H1 (cell line): ENCODE measurements around the gene C12orf56. TPM values are rescaled to one million over a fixed set of nuclear protein-coding genes. Genes with fewer than 3 reads are reported as not detected.

Experiments used
- CTCF ChIA-PET: fragments of 300-600 bp; sonication (Branson Sonifier 250); formaldehyde crosslinking; loops from one replicate; lab custom pipeline; 2021; ENCODE audit not compliant: partially characterized antibody; lab: Charles Lee
- POLR2A ChIA-PET: fragments of 300-600 bp; sonication (Branson Sonifier 250); formaldehyde crosslinking; loops from one replicate; lab custom pipeline; 2021; ENCODE audit warnings: inconsistent platforms; ENCODE audit not compliant: partially characterized antibody; lab: Charles Lee
- DNase-seq, 2 experiments: peaks; one replicate each; pipeline versions ENCODE4 v3.0.0 to v3.0.0-alpha.2; 2010 to 2022; ENCODE audit warnings: low spot score in 2 of 2, low read depth in 1 of 2, mixed read lengths in 1 of 2
- FAIRE-seq: peaks from 2 replicates; lab custom pipeline; 2011; peaks lifted over from hg19 to GRCh38; lab: Jason Lieb, UNC
- H2AFZ ChIP-seq: 2 replicates; pipeline ENCODE4 v1.8.1; 2012; ENCODE audit warnings: low read length, inconsistent platforms
- H2AK5ac ChIP-seq: 2 replicates; pipeline ENCODE4 v1.6.1; 2013; ENCODE audit warnings: low read depth, low read length
- H2BK120ac ChIP-seq: replicated peaks from 2 replicates; pipeline ENCODE3; 2013; ENCODE audit warnings: low read depth, low read length, inconsistent platforms
- H2BK12ac ChIP-seq: 2 replicates; pipeline ENCODE4 v1.6.1; 2013; ENCODE audit warnings: low read depth, low read length
- H2BK15ac ChIP-seq: 2 replicates; pipeline ENCODE4 v1.6.1; 2013; ENCODE audit warnings: low read length
- H2BK20ac ChIP-seq: 2 replicates; pipeline ENCODE4 v1.6.1; 2013; ENCODE audit warnings: low read length
- H2BK5ac ChIP-seq: 2 replicates; pipeline ENCODE4 v1.6.1; 2013; ENCODE audit warnings: low read depth, low read length
- H3K14ac ChIP-seq: 2 replicates; pipeline ENCODE4 v1.6.1; 2013; ENCODE audit warnings: inconsistent platforms; ENCODE audit not compliant: insufficient read length
- H3K18ac ChIP-seq: 2 replicates; pipeline ENCODE4 v1.6.1; 2013; ENCODE audit warnings: low read length; ENCODE audit errors: extremely low read depth
- H3K23ac ChIP-seq: 2 replicates; pipeline ENCODE4 v1.6.1; 2013; ENCODE audit warnings: inconsistent platforms; ENCODE audit not compliant: insufficient read length
- H3K23me2 ChIP-seq: 2 replicates; pipeline ENCODE4 v1.6.1; 2013; ENCODE audit warnings: low read depth, low read length
- H3K27ac ChIP-seq: 2 replicates; pipeline ENCODE4 v1.6.1; 2011; ENCODE audit warnings: low read depth, low read length, inconsistent platforms
- H3K27me3 ChIP-seq, 4 experiments: replicated peaks in 1 of 4; 1 replicate in 1 of 4; 2 replicates in 3 of 4; pipeline versions ENCODE4 v1.6.1 to v1.8.1; 2011 to 2013; ENCODE audit warnings: low read length in 3 of 4, mild to moderate bottlenecking in 3 of 4, inconsistent platforms in 2 of 4, mixed read lengths in 2 of 4, moderate library complexity in 1 of 4; ENCODE audit not compliant: control insufficient read depth in 3 of 4, insufficient read depth in 3 of 4; ENCODE audit errors: extremely low read depth in 1 of 4
- H3K36me3 ChIP-seq, 4 experiments: 2 replicates each; pipeline versions ENCODE4 v1.6.1 to v1.8.1; 2011 to 2013; ENCODE audit warnings: mild to moderate bottlenecking in 4 of 4, low read length in 3 of 4, moderate library complexity in 2 of 4, control low read depth in 1 of 4, inconsistent platforms in 1 of 4; ENCODE audit not compliant: insufficient read depth in 4 of 4, control insufficient read depth in 2 of 4
- H3K4ac ChIP-seq: replicated peaks from 2 replicates; pipeline ENCODE3; 2013; ENCODE audit warnings: low read length, low read depth, mixed read lengths, inconsistent platforms; ENCODE audit not compliant: insufficient read length
- H3K4me1 ChIP-seq, 4 experiments: replicated peaks in 1 of 4; 1 replicate in 1 of 4; 2 replicates in 3 of 4; pipeline versions ENCODE4 v1.6.1 to v1.8.1; 2011 to 2013; ENCODE audit warnings: low read length in 3 of 4, inconsistent platforms in 2 of 4, mixed read lengths in 1 of 4; ENCODE audit not compliant: insufficient read depth in 4 of 4, control insufficient read depth in 3 of 4
- H3K4me2 ChIP-seq, 2 experiments: 2 replicates each; pipeline versions ENCODE4 v1.6.1 to v1.8.1; 2011 to 2013; ENCODE audit warnings: low read depth in 2 of 2, low read length in 2 of 2, control low read depth in 1 of 2, inconsistent platforms in 1 of 2, mild to moderate bottlenecking in 1 of 2; ENCODE audit not compliant: insufficient read depth in 1 of 2
- H3K4me3 ChIP-seq, 4 experiments: fragments of 200-600, 300-600 bp in 1 of 4; sonication (generic), shearing (Covaris generic), sonication (Bioruptor Twin) in 1 of 4; 2 replicates each; pipeline versions ENCODE4 v1.5.1 to v1.8.1; 2011 to 2016; ENCODE audit warnings: low read length in 4 of 4, low read depth in 3 of 4, control low read depth in 2 of 4, inconsistent platforms in 2 of 4, mild to moderate bottlenecking in 2 of 4, mixed read lengths in 1 of 4, moderate library complexity in 1 of 4; ENCODE audit not compliant: insufficient read depth in 2 of 4; ENCODE audit errors: extremely low read depth in 1 of 4
- H3K56ac ChIP-seq: replicated peaks from 2 replicates; pipeline ENCODE3; 2013; ENCODE audit warnings: low read depth, mild to moderate bottlenecking, mixed read lengths, low read length, inconsistent platforms; ENCODE audit not compliant: insufficient read length
- H3K79me1 ChIP-seq: 2 replicates; pipeline ENCODE4 v1.6.1; 2013; ENCODE audit warnings: low read depth, low read length, control low read depth
- H3K79me2 ChIP-seq, 2 experiments: 2 replicates each; pipeline versions ENCODE4 v1.6.1 to v1.8.1; 2012 to 2013; ENCODE audit warnings: low read length in 2 of 2, mild to moderate bottlenecking in 2 of 2, inconsistent platforms in 1 of 2; ENCODE audit not compliant: insufficient read depth in 2 of 2, control insufficient read depth in 1 of 2
- H3K9ac ChIP-seq, 4 experiments: replicated peaks in 1 of 4; 1 replicate in 1 of 4; 2 replicates in 3 of 4; pipeline versions ENCODE4 v1.6.1 to v1.8.1; 2011 to 2013; ENCODE audit warnings: low read depth in 3 of 4, low read length in 3 of 4, control low read depth in 2 of 4, mild to moderate bottlenecking in 2 of 4, moderate library complexity in 2 of 4, inconsistent platforms in 1 of 4; ENCODE audit errors: extremely low read depth in 1 of 4
- H3K9me3 ChIP-seq, 2 experiments: 2 replicates each; pipeline versions ENCODE4 v1.6.1 to v1.8.1; 2012 to 2013; ENCODE audit warnings: mild to moderate bottlenecking in 2 of 2, moderate library complexity in 2 of 2, control low read depth in 1 of 2, inconsistent platforms in 1 of 2, low read depth in 1 of 2, low read length in 1 of 2, mixed read lengths in 1 of 2; ENCODE audit not compliant: insufficient read depth in 2 of 2
- H4K20me1 ChIP-seq, 2 experiments: replicated peaks in 1 of 2; 2 replicates each; pipeline versions ENCODE3 to v1.8.1; 2011 to 2013; ENCODE audit warnings: inconsistent platforms in 2 of 2, low read length in 2 of 2, mild to moderate bottlenecking in 1 of 2; ENCODE audit not compliant: insufficient read depth in 2 of 2, control insufficient read depth in 1 of 2
- H4K5ac ChIP-seq: 2 replicates; pipeline ENCODE4 v1.6.1; 2013; ENCODE audit warnings: low read length, low read depth, mixed read lengths, inconsistent platforms; ENCODE audit not compliant: insufficient read length
- H4K8ac ChIP-seq: 2 replicates; pipeline ENCODE4 v1.8.0; 2013; ENCODE audit warnings: mild to moderate bottlenecking, moderate library complexity, low read length, inconsistent platforms; ENCODE audit not compliant: insufficient read depth; ENCODE audit errors: extremely low read depth
- H4K91ac ChIP-seq: replicated peaks from 2 replicates; pipeline ENCODE3; 2013; ENCODE audit warnings: low read length, mixed read lengths, inconsistent platforms; ENCODE audit not compliant: insufficient read length
- ASH2L ChIP-seq: fragments of 200-600, 300-600 bp; sonication (generic); IDR thresholded peaks from one replicate; pipeline ENCODE4 v1.7.1; 2017; ENCODE audit warnings: low read length
- CTBP2 ChIP-seq: IDR thresholded peaks from 2 replicates; pipeline ENCODE4 v1.7.0; 2011; ENCODE audit warnings: borderline replicate concordance, mild to moderate bottlenecking, moderate library complexity, mixed read lengths, low read length; ENCODE audit not compliant: insufficient read depth, insufficient read length
- EGR1 ChIP-seq: IDR thresholded peaks from 2 replicates; pipeline ENCODE4 v1.6.1; 2011; ENCODE audit warnings: low read depth, low read length, borderline replicate concordance
- HDAC2 ChIP-seq, 2 experiments: fragments of 300-600 bp in 1 of 2; sonication (generic) in 1 of 2; IDR thresholded peaks; 2 replicates each; pipeline ENCODE4 v1.6.1; 2011 to 2012; ENCODE audit warnings: low read depth in 2 of 2, low read length in 2 of 2, mild to moderate bottlenecking in 2 of 2, moderate library complexity in 2 of 2, borderline replicate concordance in 1 of 2, inconsistent platforms in 1 of 2
- NANOG ChIP-seq: IDR thresholded peaks from 2 replicates; pipeline ENCODE4 v1.6.1; 2011; ENCODE audit warnings: low read length, low read depth, mild to moderate bottlenecking, inconsistent platforms; ENCODE audit not compliant: insufficient read depth, poor library complexity, severe bottlenecking
- RFX5 ChIP-seq: IDR thresholded peaks from 2 replicates; pipeline ENCODE4 v1.6.1; 2011; ENCODE audit warnings: low read depth, low read length, improper control_type of control experiment, borderline replicate concordance
- RNF2 ChIP-seq: fragments of 200-900, 300-1000 bp; sonication (generic); IDR thresholded peaks from 2 replicates; pipeline ENCODE4 v1.7.1; 2016; ENCODE audit warnings: borderline replicate concordance, low read depth, mild to moderate bottlenecking, antibody characterized with exemption, low read length; ENCODE audit not compliant: poor library complexity, severe bottlenecking; ENCODE audit errors: missing control alignments
- SP1 ChIP-seq: IDR thresholded peaks from 2 replicates; pipeline ENCODE4 v1.6.1; 2011; ENCODE audit warnings: low read depth, low read length
- TEAD4 ChIP-seq: IDR thresholded peaks from 2 replicates; pipeline ENCODE4 v1.6.1; 2012; ENCODE audit warnings: low read depth, low read length, inconsistent platforms, mixed read lengths
- WGBS, 2 experiments: shearing (Covaris generic) in 1 of 2; methylation state at CpG; one replicate each; pipeline versions ENCODE4 v1.1.6 to v1.1.7; 2013 to 2015; ENCODE audit warnings: low lambda C conversion rate in 2 of 2, mixed read lengths in 2 of 2, inconsistent platforms in 1 of 2, low coverage in 1 of 2, missing lambda C conversion rate in 1 of 2; ENCODE audit not compliant: insufficient replicate concordance in 2 of 2, insufficient coverage in 1 of 2, insufficient read length in 1 of 2; ENCODE audit errors: extremely low coverage in 1 of 2, missing lambda C conversion rate in 1 of 2; 5-methylcytosine and 5-hydroxymethylcytosine counted together
- polyA plus RNA-seq, 7 experiments: library from polyadenylated mRNA; depleted of rRNA in 3 of 7; stranded (reverse) in 5 of 7; unstranded in 2 of 7; fragments of >200 nt in 5 of 7; fragments of 200-250 nt in 2 of 7; gene quantifications; 1 replicate in 5 of 7; 2 replicates in 1 of 7; 4 replicates in 1 of 7; pipeline versions ENCODE4 v1.2.1 to v1.2.3, GENCODE V29; 2011 to 2013; ENCODE audit warnings: missing spikeins in 2 of 7, mixed read lengths in 2 of 7
- total RNA-seq: library from RNA; stranded (reverse); fragmentation: NEBNext Ultra II Directional; extraction: Animal tissue kit (Norgen Biotek cat#: 25700); gene quantifications from 2 replicates; pipeline ENCODE4 v1.2.1, GENCODE V29; 2021
- TF ChIP-seq, protein P1 (sequence below): IDR thresholded peaks from 2 replicates; pipeline ENCODE4 v1.6.1; 2012; ENCODE audit warnings: inconsistent platforms

C12orf56 gene
- total and polyA plus RNA-seq, 2 of the 8 experiments (the other 6 are each of a cell fraction or from before 2014, with no cell fraction given): 1.1 to 2.9 TPM

DNA sequence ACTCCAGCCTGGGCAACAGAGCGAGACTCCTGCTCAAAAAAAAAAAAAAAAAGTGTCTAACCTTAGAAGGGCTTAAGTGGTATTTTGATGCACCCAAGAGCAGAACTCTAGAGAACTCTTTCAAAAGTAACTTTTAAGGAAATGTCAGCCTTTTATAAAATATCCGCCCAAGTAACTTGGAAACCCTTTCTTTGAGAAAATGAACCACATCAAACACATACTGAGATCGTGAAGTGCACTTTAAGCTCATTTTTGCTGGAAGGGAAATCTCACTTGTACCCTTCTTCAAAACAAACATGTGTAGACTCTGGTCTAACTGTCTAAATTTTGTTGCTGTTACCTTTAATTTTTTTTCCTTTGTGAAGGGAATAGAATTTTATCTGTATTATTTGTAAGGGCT lies 5.5 kb downstream of the C12orf56 start:
- no peak overlapping the region for H2AK5ac ChIP-seq
- no peaks in the 10 kb centered on the region for H3K9me3 ChIP-seq
- no peaks in the 10 kb centered on the region for H3K36me3 ChIP-seq
- H3K4me3 ChIP-seq: no peak overlapping the region
- no peak overlapping the region for H3K27ac ChIP-seq
- H3K23ac ChIP-seq: no peak overlapping the region
- no peak overlapping the region for H4K8ac ChIP-seq
- H2BK12ac ChIP-seq: no peak overlapping the region
- no peaks in the 10 kb centered on the region for H3K23me2 ChIP-seq
- no peak for DNase-seq
- H3K4me1 ChIP-seq: peaks cover 0 to 2% (median 0%) of the 10 kb centered on the region in 4 experiments; a peak in 1 of 7 replicates
- TF ChIP-seq RNF2 (no peak), TEAD4 (no peak), SP1 (no peak), HDAC2 (IDR thresholded peaks at IDR 0.05; ENCODE audit: borderline replicate concordance in 1 of 2, low read depth in 2 of 2, low read length in 2 of 2) (no peak), EGR1 (no peak), NANOG (no peak), RFX5 (no peak), ASH2L (no peak), CTBP2 (no peak)
- TF ChIP-seq, protein P1, sequence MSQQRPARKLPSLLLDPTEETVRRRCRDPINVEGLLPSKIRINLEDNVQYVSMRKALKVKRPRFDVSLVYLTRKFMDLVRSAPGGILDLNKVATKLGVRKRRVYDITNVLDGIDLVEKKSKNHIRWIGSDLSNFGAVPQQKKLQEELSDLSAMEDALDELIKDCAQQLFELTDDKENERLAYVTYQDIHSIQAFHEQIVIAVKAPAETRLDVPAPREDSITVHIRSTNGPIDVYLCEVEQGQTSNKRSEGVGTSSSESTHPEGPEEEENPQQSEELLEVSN: no peak
- TF ChIP-seq, all 59 proteins: peak for 0
- Histone ChIP-seq H3K56ac (no peak overlapping the region), H3K4ac (no peak overlapping the region), H4K91ac (no peak overlapping the region), H2BK15ac (no peak overlapping the region), H2AFZ (no peak overlapping the region), H4K5ac (no peak overlapping the region), H2BK120ac (no peak overlapping the region), H2BK20ac (no peak overlapping the region), H3K14ac (no peak overlapping the region), H3K79me2 (no peaks in the 10 kb centered on the region), H3K18ac (no peak overlapping the region), H3K4me2 (no peak overlapping the region), H3K79me1 (no peaks in the 10 kb centered on the region), H3K9ac (no peak overlapping the region), H2BK5ac (no peak overlapping the region), H4K20me1 (no peaks in the 10 kb centered on the region), H3K27me3 (peaks cover 0 to 1% (median 0%) of the 10 kb centered on the region in 4 experiments; a peak in 3 of 7 replicates)
- ChIA-PET CTCF (interaction anchor here (0.6 kb wide), 1 partner anchor 9 kb away, joined by 3 read pairs; no protein-coding TSS in a partner anchor), POLR2A (interaction anchor here (0.6 to 1.8 kb wide), 2 partner anchors 12 to 19 kb away, joined by 3 to 5 read pairs; partner anchors contain the start of gene XPOT)
- WGBS, 2 experiments: 89% methylated on average over 3 of the region's 3 CpGs; no CpG with 5 or more reads in 1 of the 2 experiments
- no peak for FAIRE-seq
